ENCODE data around the gene PPP6R1.
A peak's percentile ranks its signal among the peaks of the same experiment; 100 is the strongest.

Gene PPP6R1, protein sequence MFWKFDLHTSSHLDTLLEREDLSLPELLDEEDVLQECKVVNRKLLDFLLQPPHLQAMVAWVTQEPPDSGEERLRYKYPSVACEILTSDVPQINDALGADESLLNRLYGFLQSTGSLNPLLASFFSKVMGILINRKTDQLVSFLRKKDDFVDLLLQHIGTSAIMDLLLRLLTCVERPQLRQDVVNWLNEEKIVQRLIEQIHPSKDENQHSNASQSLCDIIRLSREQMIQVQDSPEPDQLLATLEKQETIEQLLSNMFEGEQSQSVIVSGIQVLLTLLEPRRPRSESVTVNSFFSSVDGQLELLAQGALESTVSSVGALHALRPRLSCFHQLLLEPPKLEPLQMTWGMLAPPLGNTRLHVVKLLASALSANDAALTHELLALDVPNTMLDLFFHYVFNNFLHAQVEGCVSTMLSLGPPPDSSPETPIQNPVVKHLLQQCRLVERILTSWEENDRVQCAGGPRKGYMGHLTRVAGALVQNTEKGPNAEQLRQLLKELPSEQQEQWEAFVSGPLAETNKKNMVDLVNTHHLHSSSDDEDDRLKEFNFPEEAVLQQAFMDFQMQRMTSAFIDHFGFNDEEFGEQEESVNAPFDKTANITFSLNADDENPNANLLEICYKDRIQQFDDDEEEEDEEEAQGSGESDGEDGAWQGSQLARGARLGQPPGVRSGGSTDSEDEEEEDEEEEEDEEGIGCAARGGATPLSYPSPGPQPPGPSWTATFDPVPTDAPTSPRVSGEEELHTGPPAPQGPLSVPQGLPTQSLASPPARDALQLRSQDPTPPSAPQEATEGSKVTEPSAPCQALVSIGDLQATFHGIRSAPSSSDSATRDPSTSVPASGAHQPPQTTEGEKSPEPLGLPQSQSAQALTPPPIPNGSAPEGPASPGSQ

GRCh38 chr19:55258828-55259539, at the start of gene PPP6R1:
PPP6R1 (minus strand) TSS chr19:55259017; CDS start chr19:55247103, 11,914 bp downstream.
- DNase-seq = peak; percentile 99

DNA sequence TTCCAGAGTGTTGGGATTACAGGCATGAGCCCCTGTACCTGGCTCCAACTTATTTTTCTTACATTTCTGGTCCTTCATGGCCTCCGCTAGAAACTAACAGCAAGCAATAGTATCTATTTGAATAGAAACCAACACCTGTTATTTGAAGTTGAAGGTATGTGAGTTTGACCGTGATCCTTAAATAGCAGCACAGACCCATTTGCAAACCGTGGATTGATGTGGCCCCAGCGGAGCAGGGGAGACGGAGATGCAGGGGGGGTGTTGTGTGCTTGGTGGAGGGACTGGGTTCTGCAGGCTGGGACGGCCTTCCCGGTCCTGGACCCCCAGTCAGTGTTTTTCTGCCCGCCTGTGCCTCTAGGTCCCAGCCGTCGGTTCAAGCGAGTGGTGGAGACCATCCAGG, 49.5 kb upstream of the PPP6R1 start:
- no peak for DNase-seq

GRCh38 chr19:55306712-55307111, 47.9 kb upstream of the PPP6R1 start:
- no peak for DNase-seq

- DNase-seq = no peak
Measured at GRCh38 chr19:55305983-55306562, 47.3 kb upstream of the PPP6R1 start.

GRCh38 chr19:55305491-55305890, 46.7 kb upstream of the PPP6R1 start:
- no peak for DNase-seq

DNA sequence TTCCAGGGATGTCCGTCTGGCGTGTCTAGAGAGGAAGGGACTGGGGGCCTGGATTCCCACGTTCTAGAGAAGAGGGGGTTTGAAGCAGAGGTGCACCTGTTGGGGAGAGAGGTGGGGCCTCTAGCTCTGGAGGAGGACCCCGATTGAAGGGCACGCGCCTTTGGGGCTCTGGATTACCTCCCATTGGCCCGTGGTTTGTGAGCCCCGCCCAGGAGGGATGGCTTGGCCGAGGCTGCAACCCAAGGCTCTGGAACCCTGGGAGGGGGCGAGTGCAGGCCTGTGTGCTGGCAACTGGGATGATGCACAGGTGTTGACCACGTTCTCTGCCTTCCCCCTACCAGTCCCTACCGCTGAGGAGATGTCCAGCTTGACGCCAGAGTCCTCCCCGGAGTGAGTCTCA, 46.2 kb upstream of the PPP6R1 start:
- no peak for DNase-seq

GRCh38 chr19:55304279-55304978, 45.6 kb upstream of the PPP6R1 start:
- no peak for DNase-seq

GRCh38 chr19:55303477-55303876, 44.7 kb upstream of the PPP6R1 start:
- no peak for DNase-seq

DNA sequence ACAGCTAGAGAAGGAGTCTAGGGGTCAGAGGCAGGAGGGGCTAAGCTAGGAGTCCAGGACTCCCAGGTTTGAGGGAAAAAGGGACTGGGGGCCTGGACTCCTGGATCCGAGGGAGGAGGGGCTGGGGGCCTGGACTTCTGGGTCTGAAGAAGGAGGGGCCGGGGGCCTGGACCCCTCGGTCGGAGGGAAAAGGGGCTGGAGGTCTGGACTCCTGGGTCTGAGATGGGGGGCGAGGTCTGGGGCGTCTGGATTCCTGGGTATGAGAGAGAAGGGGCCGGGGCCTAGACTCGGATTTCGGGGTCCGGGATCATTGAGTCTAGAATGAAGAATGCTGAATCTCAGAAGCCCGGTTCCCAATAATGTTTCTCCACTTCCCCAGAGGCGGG, 43.5 kb upstream of the PPP6R1 start:
- no peak for DNase-seq

GRCh38 chr19:55301459-55302317, 42.9 kb upstream of the PPP6R1 start:
- DNase-seq = no peak

DNA sequence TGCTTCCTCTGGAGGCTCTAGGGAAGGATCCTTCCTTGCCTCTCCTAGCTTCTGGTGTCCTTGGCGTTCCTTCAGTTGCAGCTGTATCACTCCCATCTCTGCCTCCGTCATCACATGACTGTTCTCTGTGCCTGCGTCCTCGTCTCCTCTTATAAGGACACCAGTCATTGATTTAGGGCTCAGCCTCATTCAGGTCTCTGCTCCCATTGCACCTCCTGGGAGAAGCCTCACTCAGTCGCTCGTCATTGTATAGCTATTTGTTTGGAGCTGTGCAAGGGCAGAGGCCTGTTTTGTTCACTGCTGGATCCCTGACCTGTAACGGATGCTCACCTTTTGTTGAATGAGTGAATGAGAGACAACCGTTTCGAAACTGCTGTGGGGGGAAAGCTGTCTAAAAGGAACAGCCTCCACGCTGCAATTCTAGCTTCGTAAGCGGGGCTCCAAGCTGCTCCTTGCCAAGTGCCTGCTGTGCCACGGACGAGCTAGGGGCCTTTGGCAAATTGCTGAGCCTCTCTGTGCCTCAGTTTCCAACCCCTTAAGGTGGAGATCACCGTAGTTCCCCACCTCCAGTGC, 42.2 kb upstream of the PPP6R1 start:
- no peak for DNase-seq

- DNase-seq = no peak
Measured at GRCh38 chr19:55299991-55300390, 41.2 kb upstream of the PPP6R1 start.

GRCh38 chr19:55297267-55297666, 38.5 kb upstream of the PPP6R1 start:
- DNase-seq = no peak

DNA sequence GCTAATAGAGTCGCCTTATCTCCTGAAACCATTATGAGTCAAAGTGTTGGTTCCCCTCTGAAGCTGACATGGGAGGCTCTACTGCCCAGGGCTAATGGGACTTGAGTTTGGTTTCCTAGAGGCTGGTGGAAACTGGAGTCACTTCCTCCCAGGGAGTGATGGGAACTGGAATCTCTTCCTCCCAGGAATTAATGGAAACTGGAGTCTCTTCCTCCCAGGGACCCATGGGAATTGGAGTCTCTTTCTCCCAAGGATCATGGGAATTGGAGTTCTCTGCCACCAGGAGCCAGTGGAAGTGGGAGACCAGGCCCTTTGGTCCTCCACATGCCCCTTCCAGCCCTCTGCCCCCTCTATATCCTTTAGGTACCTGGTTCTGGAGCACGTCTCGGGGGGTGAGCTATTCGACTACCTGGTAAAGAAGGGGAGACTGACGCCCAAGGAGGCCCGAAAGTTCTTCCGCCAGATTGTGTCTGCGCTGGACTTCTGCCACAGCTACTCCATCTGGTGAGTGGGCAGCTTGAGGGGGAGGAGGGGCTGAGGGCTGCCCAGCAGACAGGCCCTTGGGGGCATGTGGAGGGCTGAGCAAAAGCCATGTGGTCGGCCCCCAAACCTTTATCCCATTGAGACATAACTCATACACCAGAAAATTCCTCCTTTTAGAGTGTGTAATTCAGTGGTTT, 30.4 kb upstream of the PPP6R1 start:
- no peak for DNase-seq

DNA sequence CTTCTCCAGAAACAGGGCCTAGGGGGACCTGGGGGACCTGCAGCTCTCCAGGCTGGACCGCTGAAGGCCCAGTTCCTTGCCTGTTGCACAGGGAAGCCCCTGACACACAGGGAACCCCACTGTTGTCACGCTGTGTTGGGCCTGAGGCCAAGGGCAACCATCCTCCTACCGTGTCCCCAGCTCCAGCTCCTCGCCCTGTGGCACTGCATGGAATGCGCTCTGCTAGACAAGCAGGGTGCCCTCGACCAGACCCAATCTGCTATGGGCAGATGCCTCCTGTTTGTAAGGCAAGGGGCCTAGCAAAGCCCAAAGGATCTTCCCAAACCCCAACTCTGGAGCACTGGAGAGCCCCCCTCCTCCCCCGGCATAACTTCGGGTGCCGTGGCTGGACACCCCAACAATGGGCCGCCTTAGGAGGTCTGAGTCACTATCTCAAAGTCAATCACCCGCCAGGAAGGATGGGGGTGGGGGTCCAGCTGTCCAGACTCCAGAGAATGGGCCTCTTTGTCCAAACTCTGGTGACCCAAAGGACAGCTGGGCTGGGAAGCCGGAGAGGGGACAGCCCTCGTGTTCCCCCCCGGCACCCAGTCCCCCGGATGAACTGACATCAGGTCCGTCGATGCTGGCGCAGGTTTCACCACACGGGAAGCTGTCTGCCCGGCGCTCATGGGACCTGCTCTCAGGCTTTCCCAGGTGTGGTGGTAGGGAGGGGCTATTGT, 28.7 kb upstream of the PPP6R1 start:
- DNase-seq = no peak

DNA sequence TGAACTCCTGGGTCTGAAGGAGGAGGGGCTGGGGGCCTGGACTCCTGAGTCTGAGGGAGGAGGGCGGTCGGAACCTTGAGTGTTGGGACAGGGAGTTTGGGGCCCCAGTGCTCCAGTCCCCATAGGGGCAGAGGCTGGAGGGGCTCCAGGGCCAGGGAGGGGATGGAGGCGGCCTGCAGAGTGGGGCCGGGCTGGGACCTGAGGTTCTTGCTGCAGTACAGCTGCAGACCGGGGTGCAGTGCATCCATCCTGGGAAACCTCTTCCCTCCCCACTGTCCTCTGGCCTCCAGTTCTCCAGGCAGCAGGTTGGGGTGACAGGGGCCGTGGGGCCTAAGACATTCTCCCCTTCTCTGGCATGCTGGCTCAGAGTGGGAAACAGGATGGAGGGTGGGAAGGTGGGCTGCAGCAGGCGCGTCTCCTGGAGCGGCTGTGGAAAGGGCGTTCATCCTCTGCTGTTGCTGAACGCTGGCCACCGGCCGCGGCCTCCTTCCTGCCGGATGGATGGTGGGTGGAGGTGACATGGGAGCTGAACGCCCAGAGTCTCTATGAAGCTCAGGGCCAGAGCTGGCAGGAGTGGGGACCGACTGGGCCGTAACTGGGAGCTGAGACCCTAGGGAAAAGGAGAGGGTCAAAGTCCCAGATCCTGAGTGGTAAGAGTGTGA, 26.5 kb upstream of the PPP6R1 start:
- DNase-seq = no peak

GRCh38 chr19:55284405-55285058, 25.7 kb upstream of the PPP6R1 start:
- DNase-seq = no peak

GRCh38 chr19:55283548-55284377, 24.9 kb upstream of the PPP6R1 start, which contains the start of gene BRSK1:
BRSK1 (plus strand) TSS chr19:55283997; CDS start chr19:55284443, 446 bp downstream.
- peak; percentile 58 for DNase-seq
